Inflammatory macrophage treated with lipopolysaccharide for 4 hours (primary cell): Measurements from ENCODE around the gene ST3GAL6.
"Not testable (repeated sequence)": the region's sequence is repeated elsewhere in the genome, so short reads cannot be mapped to it uniquely, and the experiment has no call there.

Experiments used
- DNase-seq: peaks from one replicate; pipeline ENCODE4 v3.0.0-alpha.2; 2020

The ST3GAL6 gene

DNA sequence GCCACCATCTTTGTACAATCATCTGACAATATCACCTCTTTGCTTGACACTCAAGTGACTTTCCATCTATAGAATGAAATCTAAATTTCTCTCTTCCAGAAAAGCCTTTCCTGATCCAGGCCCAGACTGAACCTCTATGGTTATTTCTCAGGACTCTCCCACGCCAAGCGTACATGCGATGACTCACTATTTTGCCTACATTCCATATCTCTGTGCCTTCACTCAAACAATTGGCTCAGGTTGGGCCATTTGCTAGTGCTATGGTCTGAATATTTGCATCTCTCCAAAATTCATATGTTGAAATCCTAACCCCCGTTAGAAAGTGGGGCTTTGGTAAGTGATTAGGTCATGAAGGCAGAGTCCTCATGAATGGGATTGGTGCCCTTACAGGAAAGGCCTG, 43.9 kb downstream of the ST3GAL6 start:
- no peak for DNase-seq

DNA sequence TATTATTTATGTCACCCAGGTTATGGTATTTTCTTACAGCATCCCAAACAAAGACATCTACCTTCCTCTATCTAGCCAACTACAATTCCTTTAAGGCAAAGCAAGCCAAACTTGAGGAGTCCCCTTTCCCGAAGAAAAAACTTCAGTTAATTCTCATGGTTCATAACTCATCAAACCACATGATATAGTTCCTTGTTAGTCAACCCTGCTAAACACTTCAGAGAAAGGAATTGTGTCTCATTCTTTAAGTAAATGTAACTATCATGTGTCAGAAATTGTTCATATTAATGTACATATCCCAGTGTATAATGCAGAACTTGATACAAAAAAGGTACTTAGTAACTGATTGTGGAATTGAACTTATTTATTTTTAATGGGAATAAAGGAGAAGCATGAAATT, 44.4 kb downstream of the ST3GAL6 start:
- peak; percentile 74 for DNase-seq

DNA sequence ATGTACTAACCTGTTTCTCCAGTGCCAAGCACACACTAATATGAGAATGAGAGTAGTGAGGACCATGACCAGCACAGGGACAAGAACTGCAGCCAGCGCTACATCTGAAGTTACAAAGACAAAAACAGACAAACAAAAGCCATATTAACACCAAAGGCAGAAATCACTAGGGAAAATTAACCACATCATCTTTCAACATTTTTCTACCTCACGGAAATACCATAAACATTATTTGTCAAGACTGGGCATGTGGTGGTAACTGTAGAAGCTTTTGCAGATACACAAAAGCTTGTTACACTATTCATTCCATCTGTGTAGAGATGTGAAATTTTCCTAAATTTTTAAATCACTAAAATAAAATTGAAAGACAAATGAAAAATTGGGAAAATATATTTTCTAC, 44.9 kb downstream of the ST3GAL6 start:
- no peak for DNase-seq

DNA sequence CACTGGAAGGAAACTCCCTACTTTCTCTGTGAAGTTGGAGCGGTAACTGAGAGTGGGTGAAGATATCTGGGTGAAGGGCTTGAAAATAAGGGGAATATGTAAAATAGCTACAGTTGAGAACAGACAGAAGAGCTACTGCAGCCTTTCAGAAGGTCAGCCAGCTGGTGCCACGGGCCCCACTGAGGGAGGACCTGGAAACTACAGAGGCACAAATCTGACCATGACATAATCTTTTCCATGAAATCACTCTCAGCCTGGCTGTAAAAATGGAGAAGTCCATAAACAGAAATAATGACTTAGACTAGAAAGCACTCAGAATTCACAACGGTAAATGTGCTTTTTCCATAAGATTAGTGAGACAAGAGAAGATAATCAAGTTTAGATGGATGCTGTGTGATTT, 46.4 kb downstream of the ST3GAL6 start:
- DNase-seq, result peak; percentile 94

DNA sequence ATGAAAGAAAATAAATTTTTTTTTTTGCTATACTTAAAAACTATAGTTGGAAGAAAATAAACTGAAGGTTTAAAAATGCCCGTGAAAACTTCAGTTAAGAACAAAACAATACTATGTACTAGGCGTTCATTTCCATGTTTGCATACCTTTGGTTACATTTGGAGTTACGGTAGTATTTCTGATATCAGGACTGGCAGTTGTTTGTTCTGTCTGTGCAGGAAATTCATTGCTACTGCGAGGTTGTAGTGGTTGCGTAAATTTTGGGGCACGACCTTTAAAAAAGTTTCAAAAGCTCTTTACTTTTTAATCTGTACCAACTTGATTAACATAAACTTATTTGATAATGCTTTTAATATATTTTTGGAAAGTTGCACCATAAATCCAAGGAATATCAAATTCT, 47.9 kb downstream of the ST3GAL6 start:
- DNase-seq, result peak; percentile 21

DNA sequence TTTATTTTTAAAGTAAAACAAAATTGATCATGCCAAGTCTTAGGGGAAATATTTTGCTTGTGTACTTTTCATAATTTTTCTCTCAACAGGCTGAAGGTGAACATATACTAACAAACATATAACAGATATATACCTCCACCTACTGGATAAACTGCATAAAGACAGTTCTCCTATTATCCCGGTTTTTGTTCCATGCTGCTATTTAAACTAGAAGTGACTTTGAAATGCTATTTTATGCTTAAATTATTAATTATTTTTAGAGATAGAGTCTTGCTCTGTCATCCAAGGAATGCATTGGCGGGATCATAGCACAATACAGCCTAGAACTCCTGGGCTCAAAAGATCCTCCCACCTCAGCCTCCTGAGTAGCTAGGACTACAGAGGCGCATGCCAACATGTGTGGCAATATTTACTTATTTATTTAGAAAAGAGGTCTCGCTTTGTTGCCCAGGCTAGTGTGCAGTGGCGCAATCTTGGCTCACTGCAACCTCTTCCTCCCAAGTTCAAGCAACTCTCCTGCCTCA, 49.8 kb downstream of the ST3GAL6 start:
- DNase-seq, result peak; percentile 55

DNA sequence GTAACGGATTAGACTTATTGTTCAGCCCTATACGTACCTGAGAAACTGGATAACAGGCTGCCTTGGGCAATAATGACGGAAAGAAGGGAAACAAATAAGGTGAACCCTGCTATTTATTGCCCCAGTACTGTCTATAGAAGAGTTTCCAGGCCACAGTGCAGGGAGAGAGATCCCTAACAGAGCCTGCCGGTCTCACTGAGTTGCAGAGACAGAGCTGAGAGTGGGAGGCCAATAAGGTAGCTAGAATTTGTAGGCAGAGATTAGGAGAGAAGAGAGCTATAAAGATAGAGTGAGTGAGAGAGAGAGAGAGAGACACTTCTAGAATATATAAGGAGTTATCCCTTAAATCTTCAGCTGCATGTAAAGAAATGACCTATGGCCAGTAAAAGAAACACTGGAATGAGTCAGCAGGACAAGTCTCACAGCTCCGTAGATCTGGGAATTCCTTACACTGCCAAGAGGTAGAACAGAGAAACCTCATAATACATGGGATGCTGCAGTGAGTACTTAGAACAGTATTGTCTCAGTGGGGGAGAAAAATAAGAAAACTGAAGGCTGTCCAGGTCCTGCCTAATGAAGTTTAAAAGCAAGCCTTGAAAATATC, 51.8 kb downstream of the ST3GAL6 start:
- DNase-seq, result no peak

DNA sequence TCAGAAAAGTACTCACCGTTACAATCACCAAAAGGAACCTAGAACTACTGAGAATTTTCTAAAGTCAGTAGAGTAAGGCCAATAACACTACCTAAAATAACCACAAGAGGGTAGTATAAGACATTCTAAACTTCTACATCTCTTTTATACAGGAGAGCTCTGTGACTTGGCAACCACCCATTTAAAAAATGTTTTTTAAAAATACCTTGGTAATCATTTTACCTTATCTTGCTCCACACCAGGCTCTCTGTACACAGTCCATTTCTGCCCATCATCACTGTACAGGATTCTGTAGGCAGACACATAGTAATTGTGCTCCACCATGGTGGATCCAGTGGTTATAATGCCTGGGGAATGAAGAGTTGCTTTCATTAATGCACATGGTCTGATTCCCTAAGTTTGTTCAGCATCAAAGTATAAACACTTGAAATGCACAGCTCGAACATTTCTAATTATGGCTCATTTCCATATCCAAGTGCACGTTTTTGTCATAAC, 54.5 kb downstream of the ST3GAL6 start:
- peak; percentile 45 for DNase-seq

DNA sequence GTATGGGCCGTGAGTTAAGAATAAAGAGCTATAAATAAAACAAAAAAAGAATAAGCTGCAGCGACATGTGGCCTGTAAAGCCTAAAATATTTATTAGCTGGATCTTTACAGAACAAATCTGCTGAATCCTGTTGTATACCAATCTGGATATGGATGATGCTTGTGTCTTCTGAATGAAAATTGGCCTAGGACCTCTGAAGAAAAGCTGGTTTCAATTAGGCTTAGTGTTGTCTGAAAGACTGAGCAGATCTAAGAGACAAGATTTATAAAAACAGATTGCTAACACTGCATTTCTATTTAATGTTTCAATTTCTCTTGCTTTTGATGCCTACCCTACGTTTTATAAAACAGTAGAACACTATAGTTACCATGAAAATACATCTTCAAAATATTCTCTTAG, 57.9 kb downstream of the ST3GAL6 start:
- no peak for DNase-seq

DNA sequence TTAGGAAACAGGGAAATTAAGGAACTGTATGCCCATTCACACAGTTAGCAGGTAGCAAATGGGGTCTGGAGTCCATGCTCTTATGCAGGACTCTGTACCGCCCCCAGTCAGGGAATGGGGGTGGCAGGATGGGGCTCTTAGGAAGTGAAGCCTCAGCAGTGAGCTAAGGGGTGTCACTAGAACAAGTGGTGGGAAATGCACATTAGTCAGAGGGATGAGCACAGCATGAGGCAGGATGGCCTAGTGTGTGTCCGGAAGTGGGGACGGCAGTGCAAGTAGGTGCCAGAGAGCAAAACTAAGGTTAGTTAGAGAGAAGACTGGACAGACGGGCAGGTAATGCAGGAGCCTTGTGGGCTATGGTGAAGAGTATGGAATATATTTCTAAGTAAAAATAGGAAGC, 60.7 kb downstream of the ST3GAL6 start:
- DNase-seq, result no peak

DNA sequence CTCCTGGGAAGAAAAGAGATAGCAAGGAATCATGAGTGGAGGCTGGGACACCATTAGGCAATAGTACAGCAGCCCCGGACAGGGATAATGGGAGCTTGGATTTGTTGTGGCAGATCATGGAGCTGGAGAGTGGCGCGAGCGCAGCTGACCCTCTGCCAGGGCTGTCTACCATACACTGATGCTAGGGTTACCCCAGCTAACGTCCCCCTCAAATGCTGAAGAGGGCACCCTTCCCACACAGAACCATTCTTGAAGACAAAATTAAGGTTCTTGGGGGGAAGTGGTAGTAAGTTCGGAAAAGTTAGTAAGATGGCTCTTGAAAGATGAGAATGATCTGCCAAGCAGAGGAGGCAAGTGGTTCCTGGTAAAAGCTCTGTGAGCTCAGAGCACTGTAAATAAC, 61.1 kb downstream of the ST3GAL6 start:
- DNase-seq, result no peak

DNA sequence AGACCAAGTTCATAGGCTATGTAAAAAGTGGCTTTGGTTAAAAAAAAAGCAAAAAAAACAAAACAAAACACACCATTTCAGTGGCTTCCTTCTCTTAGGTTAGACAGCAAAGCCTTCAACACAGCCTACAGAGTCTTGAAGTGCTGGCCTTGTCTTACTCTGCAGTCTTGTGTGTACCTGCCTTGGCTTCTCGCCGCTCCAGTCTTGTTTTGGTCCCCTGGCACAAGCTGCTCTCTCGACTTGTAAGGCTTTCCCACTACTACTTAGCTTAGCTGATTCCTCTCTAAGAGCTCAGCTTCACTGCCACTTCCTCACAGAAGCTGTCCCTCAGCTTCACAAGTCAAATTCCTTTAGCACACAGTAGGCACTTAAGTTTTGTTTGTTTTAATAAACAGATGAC, 63.0 kb downstream of the ST3GAL6 start:
- DNase-seq, result no peak

DNA sequence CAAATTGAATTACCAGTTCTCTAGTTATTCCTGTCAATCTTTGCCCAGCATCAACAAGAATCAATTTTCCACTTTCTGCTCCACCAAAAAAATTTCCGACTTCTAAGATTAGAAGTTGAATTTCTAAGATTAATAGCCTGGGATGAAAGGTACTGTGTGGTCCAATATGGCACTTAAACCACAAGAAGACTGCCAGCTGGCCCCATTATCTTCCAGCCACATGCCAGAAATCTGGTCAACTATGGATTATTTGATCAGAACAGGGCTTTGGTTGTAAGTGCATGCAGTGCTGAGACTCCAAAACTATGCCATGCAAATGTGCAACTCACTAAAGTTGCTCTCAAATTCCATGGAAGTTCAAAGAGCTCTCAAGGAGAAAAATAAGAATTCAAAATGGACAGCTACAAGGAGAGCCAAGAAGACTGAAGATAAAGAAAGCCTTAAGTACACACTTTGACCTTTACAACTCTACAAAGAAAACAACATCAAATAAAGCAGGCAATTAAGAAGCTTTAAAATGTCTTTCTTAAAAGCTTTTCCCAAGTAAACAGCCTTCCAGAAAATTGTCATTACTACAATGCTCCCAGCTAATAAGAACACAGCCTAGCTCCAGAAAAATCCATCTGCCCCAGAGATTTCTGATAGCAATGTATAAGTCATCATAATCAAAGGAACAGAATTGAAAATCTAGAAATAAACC, 64.2 kb downstream of the ST3GAL6 start:
- DNase-seq, result no peak

DNA sequence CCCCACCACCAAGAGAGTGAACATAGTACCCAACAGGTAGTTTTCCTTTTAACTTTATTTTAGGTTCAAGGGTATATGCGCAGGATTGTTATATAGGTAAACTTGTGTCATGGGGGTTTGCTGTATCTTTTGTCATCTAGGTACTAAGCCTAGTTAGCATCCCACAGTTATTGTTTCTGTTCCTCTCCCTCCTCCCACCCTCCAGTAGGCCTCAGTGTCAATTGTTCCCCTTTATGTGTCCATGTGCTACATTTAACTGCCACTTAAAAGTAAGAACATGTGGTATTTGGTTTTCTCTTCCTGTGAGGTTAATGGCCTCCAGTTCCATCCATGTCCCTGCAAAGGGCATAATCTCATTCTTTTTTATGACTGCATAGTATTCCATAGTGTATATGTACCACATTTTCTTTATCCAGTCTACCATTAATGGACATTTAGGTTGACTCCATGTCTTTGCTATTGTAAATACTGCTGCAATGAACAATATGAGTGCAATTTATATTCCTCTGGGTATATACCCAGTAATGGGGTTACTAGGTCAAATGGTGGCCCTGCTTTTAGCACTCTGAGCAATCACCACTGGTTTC, 66.2 kb downstream of the ST3GAL6 start:
- DNase-seq, result no peak

DNA sequence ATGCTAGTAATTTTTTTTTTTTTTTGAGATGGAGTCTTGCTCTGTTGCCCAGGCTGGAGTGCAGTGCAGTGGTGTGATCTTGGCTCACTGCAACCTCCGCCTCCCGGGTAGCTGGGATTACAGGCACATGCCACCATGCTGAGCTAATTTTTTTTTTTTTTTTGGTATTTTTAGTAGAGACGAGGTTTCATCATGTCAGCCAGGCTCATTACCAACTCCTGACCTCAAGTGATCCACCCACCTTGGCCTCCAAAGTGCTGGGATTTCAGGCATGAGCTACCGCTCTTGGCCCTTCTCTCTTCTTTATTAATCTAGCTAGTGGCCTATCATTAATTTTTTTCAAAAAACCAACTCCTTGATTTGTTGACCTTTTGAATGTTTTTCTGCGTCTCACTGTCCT, 67.9 kb downstream of the ST3GAL6 start:
- DNase-seq, result not testable (repeated sequence)

DNA sequence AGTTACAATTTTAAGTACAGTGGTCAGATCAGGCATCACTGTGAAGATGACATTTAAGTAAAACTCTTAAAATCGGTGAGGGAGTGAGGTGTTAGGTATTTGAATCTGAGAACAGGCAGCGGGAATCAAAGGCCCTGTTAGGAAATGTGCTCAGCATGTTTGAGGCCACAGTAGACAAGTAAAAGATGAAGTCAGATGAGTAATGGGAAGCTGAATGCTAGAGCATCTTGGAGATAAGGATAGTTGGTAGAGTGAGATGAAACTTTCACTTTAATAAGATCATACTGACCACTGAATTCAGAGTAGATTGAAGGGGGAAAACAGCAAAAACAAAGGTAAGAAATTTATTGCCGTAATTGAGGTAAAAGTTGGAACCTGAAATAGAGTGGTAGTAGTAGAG, 76.7 kb downstream of the ST3GAL6 start:
- DNase-seq, result no peak

DNA sequence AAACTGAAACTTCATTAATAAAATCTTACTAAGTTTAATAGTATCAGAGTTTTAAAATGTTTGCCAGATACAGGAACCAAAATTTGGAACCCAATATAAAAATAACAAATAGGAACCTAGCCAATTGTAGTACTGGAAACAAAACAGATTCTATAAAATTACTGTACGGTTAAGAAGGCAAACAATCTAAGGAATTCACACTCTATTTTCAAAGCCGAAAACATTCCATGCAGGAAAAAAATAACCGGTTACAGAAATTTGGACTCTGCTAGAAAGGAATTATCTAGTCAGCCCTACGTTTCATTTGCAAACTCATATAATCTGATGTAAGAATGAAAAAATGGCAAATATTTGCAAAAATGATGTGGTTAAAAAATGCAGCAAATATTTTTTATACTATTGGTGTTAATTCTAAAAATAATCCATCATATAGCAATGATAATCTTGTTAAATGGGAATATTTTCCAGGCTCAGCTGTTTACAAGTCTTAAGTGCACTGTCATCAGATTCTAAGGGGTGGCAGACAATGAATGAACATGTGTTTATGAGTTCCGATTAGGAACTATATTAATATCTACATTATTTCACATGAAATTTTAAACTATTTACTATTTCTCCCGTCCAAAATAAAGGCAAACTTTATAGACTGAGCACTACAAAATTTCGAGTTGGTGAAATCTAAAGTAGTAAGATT, 80.3 kb downstream of the ST3GAL6 start:
- no peak for DNase-seq
